Esophagus squamous epithelium (tissue), 4 donors: ENCODE measurements around the gene CCBE1.

Experiments used
- CTCF ChIP-seq, 6 experiments: fragments of 450-650 bp in 4 of 6; fragments of 200-600 bp in 2 of 6; sonication (generic) in 2 of 6; IDR thresholded peaks; one replicate each; pipeline ENCODE4 v1.5.1; 2016 to 2019; ENCODE audit warnings: antibody characterized with exemption in 6 of 6, mild to moderate bottlenecking in 4 of 6, moderate library complexity in 4 of 6
- POLR2A ChIP-seq, 4 donors: fragments of 450-650 bp; IDR thresholded peaks; one replicate each; pipeline ENCODE4 v1.6.1; 2017; ENCODE audit warnings: antibody characterized with exemption in 4 of 4, mild to moderate bottlenecking in 4 of 4, moderate library complexity in 3 of 4

- TF ChIP-seq CTCF (IDR thresholded peaks at IDR 0.05) (no peak), POLR2A (IDR thresholded peaks at IDR 0.05) (no peak)
Measured at GRCh38 chr18:59695551-59695950, 1.7 kb downstream of the CCBE1 start.
